T47D (cell line): ENCODE measurements around the gene DOCK9.
A peak's percentile ranks its signal among the peaks of the same experiment; 100 is the strongest.

Source experiments
- DNase-seq, 2 experiments: peaks; one replicate each; pipeline versions ENCODE4 v3.0.0 to v3.0.0-alpha.2; 2011 to 2012; ENCODE audit warnings: low read depth in 1 of 2, low spot score in 1 of 2
- JUND ChIP-seq: IDR thresholded peaks from 2 replicates; pipeline ENCODE4 v1.6.1; 2012; ENCODE audit warnings: low read depth
- in situ Hi-C: cut with HindIII; loops from 2 replicates; pipeline ENCODE4 v1.10.0; 2016; ENCODE audit warnings: low sequenced_read_pairs, low pct_unique_long_range_greater_than_20kb

DOCK9 gene

DNA sequence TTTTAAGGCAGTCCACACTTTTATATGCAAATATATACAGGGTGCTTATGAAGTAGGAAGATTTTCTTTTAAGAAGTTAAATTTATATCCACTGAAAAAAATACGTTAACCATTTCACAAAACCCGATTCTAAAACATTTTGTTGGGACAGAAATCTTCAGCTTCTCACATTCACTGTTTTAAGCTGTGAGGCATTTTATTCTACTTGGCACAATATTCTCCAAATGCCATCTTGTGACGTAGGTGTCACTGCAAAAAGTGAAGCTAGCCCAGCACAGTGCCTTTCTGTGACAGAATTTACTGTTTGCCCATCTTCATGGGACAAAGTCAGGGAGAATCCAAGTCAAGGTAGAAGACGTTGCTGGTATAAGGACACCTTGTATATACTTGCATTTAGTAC is 130.9 kb downstream of the DOCK9 start:
- in situ Hi-C loops: no loop called here
- no peak for TF ChIP-seq JUND
- DNase-seq: no peak

DNA sequence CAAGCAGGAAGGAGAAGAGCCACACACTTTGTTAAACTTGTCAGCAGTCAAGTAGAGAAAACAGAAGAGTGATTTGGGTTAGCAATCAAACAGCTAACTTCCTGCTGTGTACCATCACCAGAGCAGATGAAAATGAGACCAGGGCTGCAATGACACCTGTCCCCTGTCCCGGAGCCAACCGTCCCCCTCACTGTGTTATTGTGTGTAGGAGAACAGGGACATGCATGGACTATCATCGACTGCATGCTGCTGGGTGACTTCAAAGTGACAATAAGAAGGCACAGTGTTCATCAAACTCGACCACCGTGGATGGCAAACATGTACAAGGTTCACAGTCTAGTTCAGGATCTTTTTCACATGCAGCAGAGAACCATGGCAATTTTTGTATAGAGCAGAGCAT is 131.3 kb downstream of the DOCK9 start:
- DNase-seq: no peak
- TF ChIP-seq JUND: no peak
- in situ Hi-C loops: no loop called here

DNA sequence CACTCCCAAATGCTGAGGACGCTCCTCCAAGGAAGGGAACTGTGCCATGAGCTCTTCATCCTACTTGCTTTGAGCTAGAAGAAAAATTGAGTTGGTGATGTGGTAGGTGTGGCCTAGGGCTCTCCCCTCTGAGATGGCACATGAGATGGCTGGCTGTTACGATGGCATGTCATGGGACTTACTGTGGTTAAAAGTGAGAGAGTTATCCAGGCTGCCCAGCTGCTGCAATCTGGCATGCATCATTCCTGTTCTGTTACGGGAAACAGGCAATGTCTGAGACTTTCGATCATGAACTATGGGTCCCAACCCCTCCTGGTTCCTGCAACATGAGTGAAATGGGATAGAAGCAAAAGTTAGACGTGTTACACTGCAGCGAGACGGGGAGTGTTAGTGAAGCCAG is 132.1 kb downstream of the DOCK9 start:
- no peak for DNase-seq
- in situ Hi-C loops: no loop called here
- TF ChIP-seq JUND: no peak

DNA sequence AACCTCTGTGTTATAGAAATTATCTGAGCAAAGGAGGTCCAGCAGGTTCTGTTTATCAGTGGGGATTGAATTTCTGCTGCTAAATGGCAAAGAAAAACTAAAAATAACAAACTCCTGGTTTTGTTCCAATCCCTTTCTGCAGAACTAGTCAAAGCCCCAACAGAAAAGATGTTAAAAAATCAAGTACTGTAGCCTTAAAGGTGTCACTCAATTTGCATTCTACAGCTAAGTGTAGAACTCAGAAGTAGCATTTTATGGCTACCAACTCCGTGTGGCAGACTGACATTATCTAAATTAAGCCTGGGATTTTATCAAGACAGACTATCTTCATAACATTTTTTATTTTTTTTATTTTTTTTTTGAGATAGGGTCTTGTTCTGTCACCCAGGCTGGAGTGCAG is 133.8 kb downstream of the DOCK9 start:
- TF ChIP-seq JUND: no peak
- no peak for DNase-seq
- in situ Hi-C loops: no loop called here

DNA sequence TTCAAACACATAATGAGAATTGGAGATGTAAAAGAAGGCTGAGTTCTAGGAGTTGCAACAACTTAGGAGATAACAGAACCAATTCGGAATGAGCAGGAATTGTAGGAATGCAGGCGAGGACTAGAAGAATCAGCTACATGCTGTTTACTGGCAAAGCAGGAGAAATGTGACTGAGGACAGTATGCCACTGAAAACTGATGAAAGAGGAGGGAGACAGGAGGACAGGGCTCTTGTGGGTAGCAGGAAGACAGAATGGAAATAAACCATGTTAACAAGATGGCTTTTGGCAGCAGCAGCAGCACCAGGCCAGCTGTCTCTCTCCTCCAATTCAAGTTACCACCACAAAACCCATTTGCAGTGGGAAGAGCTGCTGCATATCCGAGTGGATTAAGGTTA is 134.4 kb downstream of the DOCK9 start:
- no peak for DNase-seq
- in situ Hi-C loops: no loop called here
- TF ChIP-seq JUND: no peak

DNA sequence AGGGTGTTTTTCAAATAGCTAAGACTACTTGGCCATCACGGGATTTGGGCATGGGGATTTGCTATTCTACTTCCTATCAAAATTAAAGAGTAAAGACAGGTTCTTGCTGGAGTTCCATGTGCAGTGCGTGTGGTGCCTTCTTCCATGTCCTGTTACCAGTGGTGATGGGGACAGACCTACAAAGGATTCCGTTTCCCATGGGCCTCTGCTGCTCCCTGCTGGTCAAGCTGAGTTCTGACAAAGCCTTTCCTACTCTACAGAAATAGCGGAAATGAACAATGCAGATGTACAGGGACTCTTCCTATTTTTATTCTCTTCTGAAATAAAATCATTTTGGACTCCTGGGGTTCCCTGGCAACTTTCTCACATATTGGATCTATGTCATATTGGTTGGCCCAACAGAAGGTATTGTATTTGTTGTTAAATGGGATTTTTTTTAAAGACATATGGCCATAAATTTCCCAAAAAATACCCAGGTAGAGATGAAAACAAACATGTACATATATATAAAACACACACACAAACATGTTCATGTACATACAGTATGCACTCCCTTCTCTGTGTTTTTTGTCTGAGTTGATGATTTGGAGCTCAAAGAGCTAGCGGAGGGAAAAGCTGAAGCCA is 134.9 kb downstream of the DOCK9 start:
- no peak for TF ChIP-seq JUND
- in situ Hi-C loops: no loop called here
- peak; percentile 19 to 74 for DNase-seq

DNA sequence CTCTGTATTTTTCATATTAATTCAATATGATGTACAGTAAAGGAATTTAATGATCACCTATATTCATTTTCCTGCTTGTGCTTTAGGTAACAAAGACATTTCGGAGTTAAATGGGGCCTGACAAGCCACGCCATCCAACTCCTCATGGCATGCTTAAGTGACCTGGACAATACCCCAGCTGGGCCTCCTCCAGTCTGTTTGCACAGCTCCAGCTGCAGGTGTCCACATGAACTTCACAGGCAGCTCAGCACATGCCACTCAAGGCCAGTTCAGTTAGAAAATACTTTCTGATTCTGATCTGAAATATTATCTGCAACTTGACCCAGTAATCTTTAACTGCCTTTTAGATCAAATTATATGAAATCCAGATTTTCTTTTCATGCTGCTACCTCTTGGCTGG is 135.8 kb downstream of the DOCK9 start:
- DNase-seq: no peak
- no peak for TF ChIP-seq JUND
- in situ Hi-C loops: no loop called here

DNA sequence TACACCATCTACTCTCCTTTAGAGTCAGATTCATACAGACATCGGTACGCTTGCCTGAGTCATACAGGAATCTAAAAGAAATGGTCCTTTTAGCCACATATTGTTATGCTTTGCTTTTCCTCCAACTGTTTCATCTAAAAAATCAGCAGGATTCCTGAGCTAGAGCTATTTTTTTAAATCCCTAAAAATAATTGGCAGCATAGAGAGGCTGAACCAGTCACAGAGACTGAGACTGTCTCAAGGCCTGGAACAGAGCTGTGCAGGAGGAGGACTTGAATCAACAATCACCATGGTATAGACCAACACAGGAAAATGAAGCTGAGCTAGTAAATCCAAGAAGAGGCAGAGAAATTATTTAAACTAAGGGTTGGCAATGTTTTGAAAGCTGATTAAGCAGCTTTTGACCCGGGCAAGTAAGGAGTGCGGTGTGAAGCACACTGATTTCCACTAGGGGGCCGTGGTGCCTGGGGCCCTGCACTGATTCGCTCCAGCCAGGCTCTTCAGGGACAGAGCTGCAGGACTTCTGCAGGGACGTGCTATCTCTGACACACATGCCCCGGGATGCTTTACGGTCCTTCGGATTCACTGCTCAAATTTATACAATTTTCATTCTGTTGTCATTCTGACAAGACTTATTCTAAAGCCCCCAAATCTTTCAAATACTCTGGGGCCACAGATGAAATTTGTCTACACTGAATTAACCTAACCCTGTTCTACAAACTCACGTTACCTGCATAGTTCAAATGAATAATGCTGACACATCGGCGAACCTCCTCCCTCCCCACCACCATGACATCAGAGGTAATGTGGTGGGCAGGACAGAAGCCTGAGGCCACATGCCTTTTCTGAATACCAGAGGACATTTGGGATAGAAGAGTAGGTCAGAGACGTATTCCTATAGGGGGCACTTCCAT is 137.8 kb downstream of the DOCK9 start:
- DNase-seq: peak; percentile 32 to 56
- in situ Hi-C loops: no loop called here
- no peak for TF ChIP-seq JUND

DNA sequence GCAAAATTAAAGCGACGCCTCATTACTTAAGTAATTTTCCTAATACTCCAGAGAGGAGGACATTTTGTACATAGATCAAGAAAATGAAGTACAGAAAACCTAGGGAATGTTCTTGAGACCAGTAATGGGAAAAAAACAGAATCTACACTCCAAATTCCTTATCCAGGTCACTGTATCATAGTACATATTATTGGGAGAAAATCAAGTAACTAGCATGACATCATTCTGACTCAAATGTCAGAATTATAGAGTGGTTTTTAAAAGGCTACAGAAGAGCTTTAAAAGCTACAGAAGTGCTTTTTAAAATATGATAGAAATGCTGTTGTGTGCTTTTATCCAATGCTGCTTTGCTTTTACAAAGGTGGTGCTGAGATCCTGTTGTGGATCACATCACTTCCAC is 139.1 kb downstream of the DOCK9 start:
- DNase-seq: no peak
- in situ Hi-C loops: no loop called here
- no peak for TF ChIP-seq JUND

DNA sequence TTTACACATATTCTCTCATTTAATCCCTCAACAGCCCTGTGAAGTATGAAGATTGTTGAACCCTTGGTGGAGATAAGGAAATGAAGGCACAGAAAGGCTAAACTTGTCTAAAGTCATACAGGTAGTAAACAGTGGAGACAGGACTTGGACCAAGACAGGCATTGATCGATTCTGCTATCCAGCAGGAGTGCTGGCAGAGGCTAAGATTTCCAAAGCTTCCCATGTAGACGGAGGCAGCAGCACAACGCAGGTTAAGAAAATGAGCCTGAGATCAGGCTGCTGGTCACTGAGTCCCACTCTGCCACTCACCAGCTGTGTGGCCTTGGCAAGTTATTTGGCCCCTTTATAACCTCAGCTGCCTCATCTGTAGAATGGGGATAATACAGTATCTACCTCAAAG is 140.0 kb downstream of the DOCK9 start:
- no peak for DNase-seq
- in situ Hi-C loops: no loop called here
- TF ChIP-seq JUND: no peak

DNA sequence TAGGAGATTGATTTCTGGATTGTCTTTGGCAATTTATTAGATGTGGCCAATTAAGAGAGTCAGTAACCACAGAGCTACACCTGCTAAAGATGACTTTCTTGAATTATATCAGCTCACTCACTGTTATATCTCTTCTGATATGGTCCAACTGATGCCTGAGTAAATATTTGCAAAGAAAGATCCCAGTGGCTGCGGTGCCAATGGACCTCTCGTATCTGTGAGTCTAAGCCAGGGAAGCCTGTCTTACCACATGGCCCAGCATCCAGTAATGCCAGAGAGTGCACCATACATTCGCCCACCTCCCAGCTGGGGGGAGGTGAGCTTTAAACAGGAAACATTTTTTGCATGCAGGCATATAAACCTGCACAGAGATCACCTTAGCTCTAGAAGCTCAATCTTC is 142.7 kb downstream of the DOCK9 start:
- no peak for TF ChIP-seq JUND
- no peak for DNase-seq
- in situ Hi-C loops: no loop called here

DNA sequence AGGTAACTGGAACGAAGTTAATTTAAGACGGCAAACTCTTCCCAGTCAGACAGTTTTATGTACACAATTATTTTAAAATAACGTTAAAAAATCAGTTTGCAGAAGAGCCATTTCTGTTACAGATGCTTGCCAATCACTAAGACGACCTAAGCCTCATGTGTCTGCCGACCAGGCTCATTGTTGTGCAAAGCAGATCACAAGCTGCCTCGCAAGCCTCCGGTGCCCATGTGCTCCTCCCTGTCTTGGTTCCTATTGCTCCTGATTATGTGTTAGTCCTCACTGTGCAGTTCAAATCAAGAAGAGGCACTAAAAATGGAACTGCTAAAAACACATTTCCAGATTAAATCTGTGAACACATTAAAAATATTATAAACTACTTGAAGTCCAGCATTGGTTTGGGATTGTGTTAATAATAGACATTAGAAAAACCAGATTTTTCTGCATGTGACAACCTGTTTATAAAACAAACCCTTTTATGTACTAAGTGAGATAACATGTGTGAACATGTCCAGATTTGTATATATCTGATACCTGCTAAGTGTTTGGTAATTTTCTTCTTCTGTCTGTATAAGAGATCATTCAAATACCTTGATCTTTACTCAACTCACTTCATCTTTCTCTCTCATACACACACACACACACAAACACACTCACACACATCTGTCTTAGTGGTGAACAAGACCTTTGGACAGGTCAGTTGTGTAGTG is 143.5 kb downstream of the DOCK9 start:
- DNase-seq: no peak
- TF ChIP-seq JUND: no peak
- in situ Hi-C loops: no loop called here

DNA sequence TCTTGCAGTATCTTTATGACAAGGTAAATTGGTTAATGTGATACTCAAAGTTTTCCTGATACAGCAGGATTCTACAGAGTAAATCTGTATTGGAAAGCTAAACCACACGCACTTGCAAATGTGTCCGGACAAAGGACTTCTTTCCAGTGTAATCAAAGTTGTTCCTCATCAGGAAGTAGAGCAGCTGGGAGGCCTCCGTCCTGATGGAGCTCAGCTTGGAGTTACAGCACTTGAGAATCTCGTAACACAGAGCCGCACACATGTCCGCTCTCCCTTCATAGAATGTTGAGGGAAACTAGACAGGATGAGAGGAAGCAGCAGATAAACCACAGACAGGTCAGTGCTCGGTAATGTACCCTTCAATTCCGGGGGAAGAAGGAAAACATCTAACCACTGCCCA is 146.6 kb downstream of the DOCK9 start:
- no peak for DNase-seq
- no peak for TF ChIP-seq JUND
- in situ Hi-C loops: no loop called here
